22Rv1 (cell line): ENCODE data around the gene LRRC58.

Source experiments
- CTCF ChIP-seq: fragments of 450-650 bp; IDR thresholded peaks from 2 replicates; pipeline ENCODE4 v1.5.1; 2017; ENCODE audit warnings: mild to moderate bottlenecking
- ZFX ChIP-seq: fragments of 450-650 bp; IDR thresholded peaks from 2 replicates; pipeline ENCODE4 v1.6.1; 2017; ENCODE audit warnings: antibody characterized with exemption, borderline replicate concordance

GRCh38 chr3:120364821-120365220 is 15.7 kb upstream of the LRRC58 start:
- TF ChIP-seq CTCF (no peak), ZFX (no peak)
